CD4-positive, alpha-beta memory T cell (primary cell): Measurements from ENCODE around the gene KIAA0513. TPM values are rescaled to one million over a fixed set of nuclear protein-coding genes. Genes with fewer than 3 reads are reported as not detected.
"Not testable (repeated sequence)": the region's sequence is repeated elsewhere in the genome, so short reads cannot be mapped to it uniquely, and the experiment has no call there.

Experiments
- CTCF ChIA-PET: fragments of 350-600 bp; sonication (Branson Sonifier 250); formaldehyde crosslinking; loops from one replicate; lab custom pipeline; 2021; ENCODE audit warnings: inconsistent platforms; ENCODE audit not compliant: partially characterized antibody; lab: Charles Lee
- POLR2A ChIA-PET: fragments of 350-600 bp; sonication (Branson Sonifier 250); formaldehyde crosslinking; loops from one replicate; lab custom pipeline; 2021; ENCODE audit not compliant: partially characterized antibody; lab: Charles Lee
- DNase-seq, 5 donors: peaks; one replicate each; pipeline versions ENCODE4 v3.0.0 to v3.0.0-alpha.2; 2020 to 2022; ENCODE audit warnings: mixed read lengths in 1 of 5
- H3K27ac ChIP-seq: one replicate; pipeline ENCODE4 v1.7.0; 2013; ENCODE audit warnings: low read depth, low read length
- H3K27me3 ChIP-seq: 2 replicates; pipeline ENCODE4 v1.7.0; 2013; ENCODE audit warnings: mild to moderate bottlenecking, low read length, moderate library complexity; ENCODE audit not compliant: insufficient read depth
- H3K36me3 ChIP-seq: 2 replicates; pipeline ENCODE4 v1.7.0; 2013; ENCODE audit warnings: mild to moderate bottlenecking, low read length, moderate library complexity; ENCODE audit not compliant: insufficient read depth
- H3K4me1 ChIP-seq: 2 replicates; pipeline ENCODE4 v1.7.0; 2013; ENCODE audit warnings: mild to moderate bottlenecking, low read length, moderate library complexity; ENCODE audit not compliant: insufficient read depth
- H3K4me3 ChIP-seq, 2 donors: one replicate each; pipeline ENCODE4 v1.7.0; 2013; ENCODE audit warnings: low read length in 2 of 2, mild to moderate bottlenecking in 1 of 2
- H3K9me3 ChIP-seq, 2 donors: one replicate each; pipeline ENCODE4 v1.7.0; 2013; ENCODE audit warnings: low read length in 2 of 2, control low read depth in 1 of 2; ENCODE audit not compliant: control insufficient read depth in 1 of 2
- H3K27ac Mint-ChIP-seq, 7 donors: one replicate each; pipeline ENCODE4 v1.8.0; 2020 to 2021; ENCODE audit warnings: mixed read lengths in 7 of 7, mild to moderate bottlenecking in 6 of 7, inconsistent platforms in 3 of 7, moderate library complexity in 3 of 7
- H3K27me3 Mint-ChIP-seq, 2 donors: one replicate each; pipeline ENCODE4 v1.8.0; 2020 to 2021; ENCODE audit warnings: mixed read lengths in 2 of 2
- H3K36me3 Mint-ChIP-seq, 2 donors: one replicate each; pipeline ENCODE4 v1.8.0; 2020 to 2021; ENCODE audit warnings: mixed read lengths in 2 of 2, inconsistent platforms in 1 of 2, mild to moderate bottlenecking in 1 of 2
- H3K4me1 Mint-ChIP-seq, 4 donors: one replicate each; pipeline ENCODE4 v1.8.0; 2020 to 2021; ENCODE audit warnings: mixed read lengths in 4 of 4, mild to moderate bottlenecking in 1 of 4
- H3K4me3 Mint-ChIP-seq, 8 donors: one replicate each; pipeline ENCODE4 v1.8.0; 2020 to 2021; ENCODE audit warnings: mixed read lengths in 8 of 8, mild to moderate bottlenecking in 7 of 8, moderate library complexity in 6 of 8, inconsistent platforms in 3 of 8
- H3K9me3 Mint-ChIP-seq, 8 donors: one replicate each; pipeline ENCODE4 v1.8.0; 2020 to 2021; ENCODE audit warnings: mixed read lengths in 8 of 8, mild to moderate bottlenecking in 5 of 8, inconsistent platforms in 3 of 8, moderate library complexity in 1 of 8
- intact Hi-C: fragments of 100-400 bp; cut with micrococcal nuclease; formaldehyde crosslinking; loops from one replicate; pipeline ENCODE4 v1.15.1; 2023
- polyA plus RNA-seq, 2 donors: library from polyadenylated mRNA; unstranded; fragments of 300-500 nt; fragmentation: Illumina TruSeq; gene quantifications; one replicate each; pipeline ENCODE4 v1.2.3, GENCODE V29; 2021
- total RNA-seq, 2 experiments: library from RNA; stranded (reverse); gene quantifications; one replicate each; pipeline ENCODE4 v1.2.3, GENCODE V29; 2021

KIAA0513 gene
- total and polyA plus RNA-seq, 4 experiments from 2014 or later = 1.3 to 19.0 (median 14.8) TPM

DNA sequence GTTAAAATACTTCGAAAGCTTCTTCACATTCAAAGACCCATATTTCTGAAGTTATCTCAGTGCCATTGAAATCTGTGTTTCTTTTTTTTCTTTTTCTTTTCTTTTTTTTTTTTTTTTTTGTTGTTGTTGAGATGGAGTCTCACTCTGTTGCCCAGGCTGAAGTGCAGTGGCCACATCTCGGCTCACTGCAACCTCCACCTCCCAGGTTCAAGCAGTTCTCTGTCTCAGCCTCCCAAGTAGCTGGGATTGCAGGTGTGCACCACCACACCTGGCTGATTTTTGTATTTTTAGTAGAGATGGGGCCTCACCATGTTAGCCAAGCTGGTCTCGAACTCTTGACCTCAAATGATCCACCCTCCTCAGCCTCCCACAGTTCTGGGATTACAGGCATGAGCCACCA, 26.7 kb downstream of the KIAA0513 start:
- H3K4me3 Mint-ChIP-seq, H3K36me3 ChIP-seq, H3K27me3 Mint-ChIP-seq, H3K4me3 ChIP-seq, H3K9me3 Mint-ChIP-seq, intact Hi-C loops, H3K27me3 ChIP-seq, H3K27ac ChIP-seq, H3K9me3 ChIP-seq, H3K36me3 Mint-ChIP-seq, DNase-seq: not testable (repeated sequence)
- ChIA-PET POLR2A (interaction anchor here (1.1 to 4.6 kb wide), 4 partner anchors 9 to 50 kb away, joined by 3 to 64 read pairs (median 18); partner anchors contain the start of genes KIAA0513 and ZDHHC7), CTCF (interaction anchor here (1.1 to 1.9 kb wide), 3 partner anchors 24 to 51 kb away, joined by 3 to 6 read pairs (median 5); no protein-coding TSS in a partner anchor)
- H3K4me1 ChIP-seq = peaks cover 43% of the 10 kb centered on the region
- Mint-ChIP-seq H3K4me1 (peaks cover 34 to 43% (median 39%) of the 10 kb centered on the region in 4 donors), H3K27ac (peak overlapping the region in 5 of 7 donors; percentile 42 to 98 (median 95))

DNA sequence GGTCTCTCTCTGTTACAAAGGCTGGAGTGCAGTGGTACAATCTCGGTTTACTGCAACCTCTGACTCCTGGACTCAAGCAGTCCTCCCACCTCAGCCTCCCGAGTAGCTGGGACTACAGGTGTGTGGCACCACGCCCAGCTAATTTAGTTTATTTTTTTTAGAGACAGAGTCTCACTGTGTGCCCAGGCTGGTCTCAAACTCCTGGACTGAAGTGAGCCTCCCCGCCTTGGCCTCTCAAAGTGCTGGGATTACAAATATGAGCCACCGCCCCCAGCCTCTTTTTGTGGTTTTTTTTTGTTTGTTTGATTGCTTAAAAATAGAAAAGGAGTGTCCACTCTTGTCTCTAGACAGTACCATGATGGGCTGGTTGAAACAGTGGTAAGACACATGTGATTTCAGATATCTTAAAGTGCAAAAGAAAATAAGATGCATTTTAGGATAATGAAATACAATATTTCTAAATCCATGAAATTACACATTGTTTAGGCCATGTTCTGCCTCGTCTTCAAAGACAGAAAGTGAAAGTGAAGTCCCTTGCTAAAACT, 27.4 kb downstream of the KIAA0513 start:
- H3K36me3 ChIP-seq = no peaks in the 10 kb centered on the region
- ChIA-PET POLR2A (interaction anchor here (1.1 to 4.6 kb wide), 12 partner anchors 8 to 536 kb away, joined by 3 to 64 read pairs (median 4); partner anchors contain the start of genes KIAA0513 and ZDHHC7), CTCF (interaction anchor here (1.5 to 2.9 kb wide), 7 partner anchors 24 to 84 kb away, joined by 3 to 41 read pairs (median 6); partner anchors contain the start of gene ZDHHC7)
- H3K9me3 ChIP-seq = no peaks in the 10 kb centered on the region
- no peaks in the 10 kb centered on the region for H3K27me3 ChIP-seq
- Mint-ChIP-seq H3K27me3 (no peaks in the 10 kb centered on the region), H3K4me3 (peak overlapping the region; percentile 71 to 92 (median 84)), H3K9me3 (no peaks in the 10 kb centered on the region), H3K27ac (peak overlapping the region; percentile 84 to 98 (median 95)), H3K36me3 (no peaks in the 10 kb centered on the region), H3K4me1 (peaks cover 33 to 47% (median 39%) of the 10 kb centered on the region in 4 donors)
- H3K4me1 ChIP-seq = peaks cover 43% of the 10 kb centered on the region
- DNase-seq = no peak
- peak overlapping the region; percentile 57 for H3K27ac ChIP-seq
- H3K4me3 ChIP-seq = peak overlapping the region in 1 of 2 donors; percentile 59
- intact Hi-C loops = loop anchor here (1.0 kb wide), 3 partner anchors 26 to 44 kb away; partner anchors contain the start of gene ZDHHC7

DNA sequence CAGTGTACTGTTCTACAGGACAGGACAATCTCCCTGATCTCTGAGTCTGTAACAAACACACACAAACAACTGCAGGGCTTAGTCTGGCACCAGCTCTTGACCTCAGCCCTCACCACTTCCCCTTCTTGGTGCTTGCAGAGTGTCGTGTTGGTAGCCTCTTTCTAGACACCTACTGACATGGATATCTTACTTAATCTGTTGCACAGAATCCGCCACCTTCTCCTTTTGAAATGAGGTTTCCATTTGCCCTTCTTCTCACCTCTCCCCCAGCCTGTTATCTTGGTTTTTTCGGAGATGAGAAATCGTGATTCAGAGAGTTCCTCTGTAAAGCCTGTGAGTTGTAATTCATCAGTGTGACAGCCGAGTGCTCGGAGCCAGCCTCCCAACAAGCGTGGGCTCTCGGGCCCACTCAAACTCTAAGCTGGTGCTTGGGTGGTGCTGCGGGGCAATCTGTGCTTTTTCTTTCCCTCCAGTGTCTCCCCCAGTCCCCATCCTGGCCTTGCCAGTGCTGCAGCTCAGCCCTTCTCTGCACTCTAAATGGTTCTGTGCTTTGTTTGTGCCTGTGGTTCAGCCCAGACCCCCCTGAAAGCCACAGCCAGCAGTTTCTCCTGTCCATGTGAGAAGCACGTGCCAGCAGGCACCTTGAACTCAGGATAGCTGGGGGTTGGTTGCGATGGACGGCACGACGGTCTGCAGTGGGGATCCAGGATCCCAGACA, 28.1 kb downstream of the KIAA0513 start:
- Mint-ChIP-seq H3K36me3 (no peaks in the 10 kb centered on the region), H3K4me3 (peak overlapping the region; percentile 71 to 92 (median 84)), H3K27me3 (no peaks in the 10 kb centered on the region), H3K4me1 (peaks cover 33 to 47% (median 39%) of the 10 kb centered on the region in 4 donors), H3K27ac (peak overlapping the region; percentile 84 to 98 (median 95)), H3K9me3 (no peaks in the 10 kb centered on the region)
- POLR2A ChIA-PET = interaction anchor here (0.6 to 4.6 kb wide), 16 partner anchors 9 to 536 kb away, joined by 3 to 64 read pairs (median 3); partner anchors contain the start of genes KIAA0513 and ZDHHC7
- Histone ChIP-seq H3K36me3 (no peaks in the 10 kb centered on the region), H3K27me3 (no peaks in the 10 kb centered on the region), H3K27ac (peak overlapping the region; percentile 57), H3K4me3 (peak overlapping the region; percentile 24 to 59), H3K9me3 (no peaks in the 10 kb centered on the region), H3K4me1 (peaks cover 43% of the 10 kb centered on the region)
- peak; percentile 81 to 94 (median 85) for DNase-seq
- intact Hi-C loops = loop anchor here (1.0 kb wide), 3 partner anchors 26 to 44 kb away; partner anchors contain the start of gene ZDHHC7
- CTCF ChIA-PET = interaction anchor here (0.7 to 2.9 kb wide), 11 partner anchors 12 to 85 kb away, joined by 3 to 41 read pairs (median 5); partner anchors contain the start of gene ZDHHC7

DNA sequence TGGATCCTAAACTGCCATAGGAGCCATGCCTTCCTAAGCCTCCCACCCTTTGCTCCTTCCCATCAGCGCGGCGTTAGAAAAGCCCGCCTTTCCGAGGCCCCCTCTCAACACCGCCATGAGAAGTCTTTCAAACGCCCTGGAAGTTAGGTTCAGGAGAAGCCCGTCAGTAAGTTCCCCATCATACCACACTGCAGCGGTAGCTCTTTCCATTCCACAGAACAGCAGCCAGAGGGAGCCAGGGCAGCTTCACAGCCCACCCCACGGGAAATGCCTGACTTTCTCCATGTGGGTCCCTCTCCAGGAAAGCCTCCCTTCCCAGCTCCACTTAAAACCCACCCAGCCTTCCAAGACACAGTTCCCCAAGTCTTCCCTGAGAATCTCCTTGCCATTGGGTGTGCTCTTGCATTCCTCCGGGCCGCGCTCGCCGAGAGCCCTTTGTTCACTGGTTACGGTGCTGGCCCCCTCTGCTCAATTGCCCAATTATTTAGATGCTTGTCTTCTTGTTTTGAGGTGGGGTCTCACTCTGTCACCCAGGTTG, 28.7 kb downstream of the KIAA0513 start:
- Histone ChIP-seq H3K36me3 (no peaks in the 10 kb centered on the region), H3K27me3 (no peaks in the 10 kb centered on the region), H3K9me3 (no peaks in the 10 kb centered on the region), H3K27ac (peak overlapping the region; percentile 57), H3K4me1 (peaks cover 43% of the 10 kb centered on the region), H3K4me3 (peak overlapping the region; percentile 24 to 59)
- peak overlapping the region; percentile 84 to 98 (median 95) for H3K27ac Mint-ChIP-seq
- H3K4me3 Mint-ChIP-seq = peak overlapping the region; percentile 71 to 92 (median 84)
- intact Hi-C loops = no loop called here
- peak in 1 of 5 donors; percentile 11 for DNase-seq
- H3K36me3 Mint-ChIP-seq = peaks cover 0 to under 1% of the 10 kb centered on the region in 2 donors
- no peaks in the 10 kb centered on the region for H3K9me3 Mint-ChIP-seq
- POLR2A ChIA-PET = interaction anchor here (0.6 to 4.6 kb wide), 13 partner anchors 9 to 302 kb away, joined by 3 to 64 read pairs (median 4); partner anchors contain the start of genes KIAA0513 and ZDHHC7
- no peaks in the 10 kb centered on the region for H3K27me3 Mint-ChIP-seq
- CTCF ChIA-PET = interaction anchor here (0.7 to 2.9 kb wide), 12 partner anchors 13 to 86 kb away, joined by 3 to 41 read pairs (median 5); partner anchors contain the start of gene ZDHHC7
- peaks cover 34 to 48% (median 39%) of the 10 kb centered on the region in 4 donors for H3K4me1 Mint-ChIP-seq

DNA sequence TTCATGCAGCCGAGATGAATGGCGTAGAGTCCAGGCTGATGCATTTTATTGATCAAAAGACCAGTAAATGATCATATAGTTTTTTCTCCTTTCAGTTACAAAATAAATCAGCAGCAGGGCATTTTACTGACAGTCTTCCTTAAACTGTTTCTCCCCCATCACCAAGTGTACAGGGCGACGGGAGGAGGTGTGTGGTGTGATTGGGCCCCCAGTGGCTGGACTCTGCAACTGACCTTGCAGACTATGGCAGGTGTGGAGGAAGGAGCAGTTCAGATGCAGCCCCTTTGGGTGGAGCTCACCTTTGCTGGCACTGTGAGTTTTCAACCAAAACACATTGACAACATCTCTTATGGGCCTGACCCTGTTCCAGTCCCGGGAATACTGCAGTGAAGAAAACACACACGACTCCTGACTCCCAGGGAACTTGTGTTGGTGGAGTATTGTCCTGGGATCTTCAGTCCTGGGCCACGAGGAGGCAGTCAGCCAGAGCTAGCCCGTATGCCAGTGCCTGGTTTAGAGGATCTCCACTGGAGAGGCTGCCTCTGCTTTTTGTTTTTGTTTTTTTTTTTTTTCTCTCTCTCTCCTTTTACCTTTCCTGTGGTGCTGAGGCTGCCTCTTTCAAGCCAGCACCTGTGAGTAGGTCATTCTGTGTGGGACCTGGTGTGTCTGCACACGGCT, 29.8 kb downstream of the KIAA0513 start:
- POLR2A ChIA-PET = interaction anchor here (0.6 to 3.4 kb wide), 7 partner anchors 9 to 72 kb away, joined by 3 to 28 read pairs (median 4); partner anchors contain the start of genes KIAA0513 and ZDHHC7
- H3K4me1 ChIP-seq = peaks cover 43% of the 10 kb centered on the region

DNA sequence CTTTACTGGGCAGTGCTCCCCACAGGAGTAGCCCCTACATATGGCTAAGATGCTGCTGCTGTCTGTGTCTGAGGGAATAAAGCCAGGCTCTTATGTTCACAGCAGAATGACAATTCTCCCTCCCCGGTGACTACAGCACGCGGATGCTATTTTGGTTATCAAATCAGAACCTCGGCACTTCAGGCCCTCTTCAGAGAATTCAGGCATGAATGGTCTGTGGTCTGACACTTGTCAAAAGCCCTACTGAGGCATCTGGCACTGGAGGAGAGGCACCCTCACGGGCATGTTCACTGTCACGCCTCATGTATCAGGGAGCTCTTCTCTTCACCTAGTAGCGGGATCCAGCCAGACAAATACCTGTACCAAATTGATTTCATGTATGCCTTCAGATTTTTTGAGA, 30.4 kb downstream of the KIAA0513 start:
- Mint-ChIP-seq H3K4me1 (peaks cover 37 to 50% (median 39%) of the 10 kb centered on the region in 4 donors), H3K27ac (peak overlapping the region; percentile 81 to 98 (median 95)), H3K27me3 (no peaks in the 10 kb centered on the region), H3K9me3 (no peaks in the 10 kb centered on the region), H3K4me3 (peak overlapping the region in 4 of 8 donors; percentile 5 to 71 (median 50)), H3K36me3 (peaks cover 0 to 1% of the 10 kb centered on the region in 2 donors)
- Histone ChIP-seq H3K27me3 (no peaks in the 10 kb centered on the region), H3K4me1 (peaks cover 43% of the 10 kb centered on the region), H3K27ac (peak overlapping the region; percentile 6), H3K36me3 (no peaks in the 10 kb centered on the region), H3K4me3 (no peak overlapping the region), H3K9me3 (no peaks in the 10 kb centered on the region)
- DNase-seq = no peak
- POLR2A ChIA-PET = interaction anchor here (0.9 to 3.1 kb wide), 4 partner anchors 8 to 33 kb away, joined by 3 to 25 read pairs (median 8); partner anchors contain the start of gene KIAA0513
- intact Hi-C loops = no loop called here
- CTCF ChIA-PET = interaction anchor here (1.6 to 2.9 kb wide), 3 partner anchors 29 to 63 kb away, joined by 3 to 10 read pairs (median 9); partner anchors contain the start of gene ZDHHC7

More for the DNA sequence above, 29.8 kb downstream of the KIAA0513 start:
- H3K36me3 Mint-ChIP-seq = peaks cover 0 to 1% of the 10 kb centered on the region in 2 donors
- Histone ChIP-seq H3K36me3 (no peaks in the 10 kb centered on the region), H3K4me3 (no peak overlapping the region), H3K27me3 (no peaks in the 10 kb centered on the region), H3K9me3 (no peaks in the 10 kb centered on the region), H3K27ac (peak overlapping the region; percentile 6)
- no peaks in the 10 kb centered on the region for H3K27me3 Mint-ChIP-seq
- peak overlapping the region in 7 of 8 donors; percentile 44 to 84 (median 56) for H3K4me3 Mint-ChIP-seq
- peaks cover 37 to 50% (median 38%) of the 10 kb centered on the region in 4 donors for H3K4me1 Mint-ChIP-seq
- intact Hi-C loops = no loop called here
- DNase-seq = no peak
- H3K27ac Mint-ChIP-seq = peak overlapping the region; percentile 84 to 98 (median 95)
- no peaks in the 10 kb centered on the region for H3K9me3 Mint-ChIP-seq
- CTCF ChIA-PET = interaction anchor here (0.6 to 2.9 kb wide), 7 partner anchors 14 to 106 kb away, joined by 3 to 41 read pairs (median 5); partner anchors contain the start of gene ZDHHC7
